Neural cell (in vitro differentiated cells): ENCODE measurements around the gene ATP6V1B1. TPM values are rescaled to one million over a fixed set of nuclear protein-coding genes. Genes with fewer than 3 reads are reported as not detected.

Source experiments
- H2AFZ ChIP-seq: fragments of 200-600, 300-800 bp; sonication (generic), shearing (Covaris generic); 2 replicates; pipeline ENCODE4 v1.6.0; 2014; ENCODE audit warnings: low read depth, mild to moderate bottlenecking, antibody characterized with exemption, low read length, moderate library complexity
- H3F3A ChIP-seq: fragments of 200-600 bp; shearing (Covaris generic); 2 replicates; pipeline ENCODE4 v1.6.1; 2016; ENCODE audit warnings: mild to moderate bottlenecking, moderate library complexity, mixed read lengths, antibody characterized with exemption, low read length; ENCODE audit not compliant: insufficient read depth, poor library complexity, severe bottlenecking
- H3K27ac ChIP-seq: fragments of 200-600, 300-800 bp; sonication (generic), shearing (Covaris generic); 2 replicates; pipeline ENCODE4 v1.5.1; 2014; ENCODE audit warnings: mild to moderate bottlenecking, low read length, moderate library complexity
- H3K27me3 ChIP-seq: fragments of 300-800, 200-600 bp; sonication (generic), shearing (Covaris generic); 2 replicates; pipeline ENCODE4 v1.6.0; 2014; ENCODE audit warnings: mild to moderate bottlenecking, low read depth, low read length, moderate library complexity; ENCODE audit not compliant: insufficient read depth
- H3K36me3 ChIP-seq: fragments of 300-800, 200-600 bp; sonication (generic), shearing (Covaris generic); 2 replicates; pipeline ENCODE4 v1.5.1; 2014; ENCODE audit warnings: mild to moderate bottlenecking, antibody characterized with exemption, low read length, moderate library complexity; ENCODE audit not compliant: insufficient read depth
- H3K4me2 ChIP-seq: fragments of 300-800, 200-600 bp; sonication (generic), shearing (Covaris generic); 2 replicates; pipeline ENCODE4 v1.6.0; 2014; ENCODE audit warnings: mild to moderate bottlenecking, low read length
- H3K4me3 ChIP-seq: fragments of 300-800, 200-600 bp; sonication (generic), shearing (Covaris generic); 2 replicates; pipeline ENCODE4 v1.5.1; 2014; ENCODE audit warnings: mild to moderate bottlenecking, low read length, moderate library complexity
- H3K79me2 ChIP-seq: fragments of 200-600 bp; shearing (Covaris generic); replicated peaks from 2 replicates; pipeline ENCODE4 v1.6.0; 2014; ENCODE audit warnings: mild to moderate bottlenecking, low read length, moderate library complexity; ENCODE audit not compliant: insufficient read depth
- H3K9ac ChIP-seq: fragments of 300-800, 200-600 bp; sonication (generic), shearing (Covaris generic); 2 replicates; pipeline ENCODE4 v1.6.1; 2016; ENCODE audit warnings: mild to moderate bottlenecking, low read length, mixed read lengths
- H3K9me2 ChIP-seq: fragments of 200-600 bp; shearing (Covaris generic); 2 replicates; pipeline ENCODE4 v1.6.1; 2016; ENCODE audit warnings: mild to moderate bottlenecking, low read length, mixed read lengths; ENCODE audit not compliant: insufficient read depth
- H3K9me3 ChIP-seq: fragments of 200-600, 300-800 bp; sonication (generic), shearing (Covaris generic); 2 replicates; pipeline ENCODE4 v1.6.1; 2016; ENCODE audit warnings: mild to moderate bottlenecking, mixed run types, low read length, moderate library complexity, mixed read lengths
- H4K20me1 ChIP-seq: fragments of 200-600 bp; shearing (Covaris generic); 2 replicates; pipeline ENCODE4 v1.6.1; 2016; ENCODE audit warnings: mild to moderate bottlenecking, mixed run types; ENCODE audit not compliant: insufficient read depth
- EP300 ChIP-seq: fragments of 450-650 bp; conservative IDR thresholded peaks from 2 replicates; pipeline ENCODE4 v1.6.1; 2014; ENCODE audit warnings: antibody characterized with exemption, mild to moderate bottlenecking, moderate library complexity; ENCODE audit not compliant: poor library complexity, severe bottlenecking
- EZH2 ChIP-seq: fragments of 200-600, 300-800 bp; shearing (Covaris generic), sonication (generic); IDR thresholded peaks from 2 replicates; pipeline ENCODE4 v1.6.1; 2014; ENCODE audit warnings: antibody characterized with exemption, low read length, borderline replicate concordance, mild to moderate bottlenecking; ENCODE audit not compliant: insufficient read depth, poor library complexity, severe bottlenecking
- MXI1 ChIP-seq: fragments of 450-650 bp; conservative IDR thresholded peaks from 2 replicates; pipeline ENCODE4 v1.6.1; 2014; ENCODE audit warnings: antibody characterized with exemption, mild to moderate bottlenecking; ENCODE audit not compliant: poor library complexity, severe bottlenecking
- POLR2AphosphoS5 ChIP-seq: IDR thresholded peaks from 2 replicates; pipeline ENCODE4 v1.6.1; 2012
- RAD21 ChIP-seq: fragments of 450-650 bp; conservative IDR thresholded peaks from 2 replicates; pipeline ENCODE4 v1.6.1; 2014; ENCODE audit warnings: antibody characterized with exemption, mild to moderate bottlenecking, moderate library complexity
- SMC3 ChIP-seq: fragments of 450-650 bp; conservative IDR thresholded peaks from 2 replicates; pipeline ENCODE4 v1.6.1; 2014; ENCODE audit warnings: antibody characterized with exemption, mild to moderate bottlenecking, moderate library complexity; ENCODE audit not compliant: poor library complexity
- TAF1 ChIP-seq: IDR thresholded peaks from 2 replicates; pipeline ENCODE4 v1.6.1; 2012; ENCODE audit warnings: low read depth
- polyA plus RNA-seq: library from polyadenylated mRNA; depleted of rRNA; stranded (reverse); fragments of >200 nt; gene quantifications from 2 replicates; pipeline ENCODE4 v1.2.3, GENCODE V29; 2014
- TF ChIP-seq, protein P1 (sequence below): IDR thresholded peaks from 2 replicates; pipeline ENCODE4 v1.6.1; 2012; ENCODE audit warnings: borderline replicate concordance
- TF ChIP-seq, protein P2 (sequence below): fragments of 450-650 bp; IDR thresholded peaks from 2 replicates; pipeline ENCODE4 v1.5.1; 2014; ENCODE audit warnings: antibody characterized with exemption, mild to moderate bottlenecking, moderate library complexity; ENCODE audit not compliant: poor library complexity, severe bottlenecking

The ATP6V1B1 gene
- polyA plus RNA-seq, 1 donor from 2014 or later, result 0.12 TPM

DNA sequence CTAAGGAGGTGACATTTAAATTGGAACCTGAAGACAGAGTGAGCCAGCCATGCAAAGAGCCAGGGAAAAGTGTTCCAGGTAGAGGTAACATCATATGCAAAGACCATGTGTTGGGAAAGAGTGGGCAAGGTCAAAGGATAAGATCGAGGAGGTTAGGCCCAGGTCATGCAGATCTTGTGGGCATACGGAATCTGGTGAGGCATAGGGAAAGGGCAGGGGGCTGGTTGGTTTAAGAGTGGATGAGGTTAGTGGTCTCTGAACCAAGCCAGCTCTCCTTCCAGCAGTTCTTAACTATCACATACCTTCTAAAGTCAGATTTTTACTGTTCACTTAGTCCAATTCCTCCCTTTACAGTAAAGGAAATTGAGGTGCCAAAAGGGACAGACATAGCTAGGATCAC, 45.7 kb downstream of the ATP6V1B1 start:
- no peak overlapping the region for H3K4me2 ChIP-seq
- no peak overlapping the region for H2AFZ ChIP-seq
- no peak overlapping the region for H3K4me3 ChIP-seq
- peaks cover 8% of the 10 kb centered on the region for H3K36me3 ChIP-seq
- no peaks in the 10 kb centered on the region for H3K79me2 ChIP-seq
- TF ChIP-seq MXI1 (no peak), SMC3 (no peak)
- TF ChIP-seq, protein P1, sequence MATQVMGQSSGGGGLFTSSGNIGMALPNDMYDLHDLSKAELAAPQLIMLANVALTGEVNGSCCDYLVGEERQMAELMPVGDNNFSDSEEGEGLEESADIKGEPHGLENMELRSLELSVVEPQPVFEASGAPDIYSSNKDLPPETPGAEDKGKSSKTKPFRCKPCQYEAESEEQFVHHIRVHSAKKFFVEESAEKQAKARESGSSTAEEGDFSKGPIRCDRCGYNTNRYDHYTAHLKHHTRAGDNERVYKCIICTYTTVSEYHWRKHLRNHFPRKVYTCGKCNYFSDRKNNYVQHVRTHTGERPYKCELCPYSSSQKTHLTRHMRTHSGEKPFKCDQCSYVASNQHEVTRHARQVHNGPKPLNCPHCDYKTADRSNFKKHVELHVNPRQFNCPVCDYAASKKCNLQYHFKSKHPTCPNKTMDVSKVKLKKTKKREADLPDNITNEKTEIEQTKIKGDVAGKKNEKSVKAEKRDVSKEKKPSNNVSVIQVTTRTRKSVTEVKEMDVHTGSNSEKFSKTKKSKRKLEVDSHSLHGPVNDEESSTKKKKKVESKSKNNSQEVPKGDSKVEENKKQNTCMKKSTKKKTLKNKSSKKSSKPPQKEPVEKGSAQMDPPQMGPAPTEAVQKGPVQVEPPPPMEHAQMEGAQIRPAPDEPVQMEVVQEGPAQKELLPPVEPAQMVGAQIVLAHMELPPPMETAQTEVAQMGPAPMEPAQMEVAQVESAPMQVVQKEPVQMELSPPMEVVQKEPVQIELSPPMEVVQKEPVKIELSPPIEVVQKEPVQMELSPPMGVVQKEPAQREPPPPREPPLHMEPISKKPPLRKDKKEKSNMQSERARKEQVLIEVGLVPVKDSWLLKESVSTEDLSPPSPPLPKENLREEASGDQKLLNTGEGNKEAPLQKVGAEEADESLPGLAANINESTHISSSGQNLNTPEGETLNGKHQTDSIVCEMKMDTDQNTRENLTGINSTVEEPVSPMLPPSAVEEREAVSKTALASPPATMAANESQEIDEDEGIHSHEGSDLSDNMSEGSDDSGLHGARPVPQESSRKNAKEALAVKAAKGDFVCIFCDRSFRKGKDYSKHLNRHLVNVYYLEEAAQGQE, result no peak
- TF ChIP-seq, protein P2, sequence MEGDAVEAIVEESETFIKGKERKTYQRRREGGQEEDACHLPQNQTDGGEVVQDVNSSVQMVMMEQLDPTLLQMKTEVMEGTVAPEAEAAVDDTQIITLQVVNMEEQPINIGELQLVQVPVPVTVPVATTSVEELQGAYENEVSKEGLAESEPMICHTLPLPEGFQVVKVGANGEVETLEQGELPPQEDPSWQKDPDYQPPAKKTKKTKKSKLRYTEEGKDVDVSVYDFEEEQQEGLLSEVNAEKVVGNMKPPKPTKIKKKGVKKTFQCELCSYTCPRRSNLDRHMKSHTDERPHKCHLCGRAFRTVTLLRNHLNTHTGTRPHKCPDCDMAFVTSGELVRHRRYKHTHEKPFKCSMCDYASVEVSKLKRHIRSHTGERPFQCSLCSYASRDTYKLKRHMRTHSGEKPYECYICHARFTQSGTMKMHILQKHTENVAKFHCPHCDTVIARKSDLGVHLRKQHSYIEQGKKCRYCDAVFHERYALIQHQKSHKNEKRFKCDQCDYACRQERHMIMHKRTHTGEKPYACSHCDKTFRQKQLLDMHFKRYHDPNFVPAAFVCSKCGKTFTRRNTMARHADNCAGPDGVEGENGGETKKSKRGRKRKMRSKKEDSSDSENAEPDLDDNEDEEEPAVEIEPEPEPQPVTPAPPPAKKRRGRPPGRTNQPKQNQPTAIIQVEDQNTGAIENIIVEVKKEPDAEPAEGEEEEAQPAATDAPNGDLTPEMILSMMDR, result no peak
- H4K20me1 ChIP-seq, result no peaks in the 10 kb centered on the region
- no peak overlapping the region for H3K9ac ChIP-seq
- no peaks in the 10 kb centered on the region for H3K9me3 ChIP-seq
- no peaks in the 10 kb centered on the region for H3K9me2 ChIP-seq
- peaks cover 14% of the 10 kb centered on the region for H3K27me3 ChIP-seq
- no peak overlapping the region for H3K27ac ChIP-seq
- no peaks in the 10 kb centered on the region for H3F3A ChIP-seq

DNA sequence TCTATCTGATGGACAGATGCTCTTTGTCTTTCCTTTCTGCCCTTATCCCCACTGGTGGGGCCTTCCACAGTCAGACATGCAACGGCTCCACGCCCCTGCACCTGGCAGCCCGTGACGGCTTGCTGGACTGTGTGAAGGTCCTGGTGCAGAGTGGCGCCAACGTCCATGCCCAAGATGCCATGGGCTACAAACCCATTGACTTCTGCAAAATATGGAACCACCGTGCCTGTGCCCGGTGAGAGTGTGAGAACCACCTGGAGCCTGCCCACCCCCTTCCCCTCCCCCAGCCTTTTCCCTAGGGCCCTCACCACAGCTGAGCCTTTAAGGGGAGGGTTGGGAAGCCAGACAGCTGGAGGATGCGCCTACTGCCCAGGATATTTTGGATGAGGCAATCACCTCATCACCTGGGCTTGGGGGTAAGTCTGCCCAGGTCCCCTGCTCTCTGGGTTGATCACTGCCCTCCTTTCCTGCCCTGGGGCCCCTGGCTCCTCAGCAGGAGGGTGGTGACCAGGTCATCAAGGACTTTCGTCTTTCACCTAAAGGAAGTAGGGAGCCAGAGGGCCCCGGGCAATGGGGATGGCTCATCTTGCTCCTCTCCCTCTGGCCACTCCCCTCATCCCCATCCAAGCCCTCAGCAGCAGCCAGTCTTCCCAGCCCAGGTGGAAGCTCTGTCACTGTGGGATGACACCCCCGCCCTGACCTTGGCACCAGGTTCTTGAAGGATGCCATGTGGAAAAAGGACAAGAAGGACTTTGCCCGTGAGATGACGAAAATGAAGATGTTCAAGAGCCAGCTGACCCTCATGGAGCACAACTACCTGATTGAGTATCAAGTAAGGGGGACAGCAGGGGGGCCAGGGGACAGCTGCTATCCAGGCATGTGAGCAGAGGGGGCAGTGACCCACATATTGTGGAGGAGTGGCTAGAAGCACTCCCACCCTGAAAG, 46.4 kb downstream of the ATP6V1B1 start:
- Histone ChIP-seq H3K79me2 (no peaks in the 10 kb centered on the region), H3K36me3 (peaks cover 8% of the 10 kb centered on the region), H2AFZ (no peak overlapping the region), H3K27ac (no peak overlapping the region), H4K20me1 (no peaks in the 10 kb centered on the region), H3K27me3 (peaks cover 14% of the 10 kb centered on the region), H3K9me2 (no peaks in the 10 kb centered on the region), H3K4me3 (no peak overlapping the region), H3K4me2 (no peak overlapping the region), H3K9me3 (no peaks in the 10 kb centered on the region), H3K9ac (no peak overlapping the region), H3F3A (no peaks in the 10 kb centered on the region)
- TF ChIP-seq, protein P1, result no peak
- no peak for TF ChIP-seq RAD21
- TF ChIP-seq EZH2, result no peak
- no peak for TF ChIP-seq TAF1
- TF ChIP-seq SMC3, result no peak
- TF ChIP-seq, protein P2, result no peak
- TF ChIP-seq MXI1, result no peak
- no peak for TF ChIP-seq POLR2AphosphoS5
- no peak for TF ChIP-seq EP300
